Right cardiac atrium (tissue), 5 donors: Measurements from ENCODE around the gene KLK12. TPM values are rescaled to one million over a fixed set of nuclear protein-coding genes. Genes with fewer than 3 reads are reported as not detected.

Experiments used
- ATAC-seq, 2 donors: fragments of 200-7000 bp; cut with Tn5 transposase; one replicate each; pipeline versions ENCODE4 v1.8.0 to v1.9.1; 2020; ENCODE audit warnings: moderate library complexity in 2 of 2, mild to moderate bottlenecking in 1 of 2
- DNase-seq, 3 donors: peaks; one replicate each; pipeline ENCODE4 v3.0.0-alpha.2; 2020
- H3K27ac ChIP-seq: one replicate; pipeline ENCODE4 v1.5.1; 2013; ENCODE audit warnings: mild to moderate bottlenecking, low read length, control low read depth, moderate library complexity
- H3K27me3 ChIP-seq: one replicate; pipeline ENCODE4 v1.6.1; 2013; ENCODE audit not compliant: control insufficient read depth, insufficient read depth
- H3K4me1 ChIP-seq: one replicate; pipeline ENCODE4 v1.6.1; 2013; ENCODE audit warnings: low read length; ENCODE audit not compliant: control insufficient read depth, insufficient read depth
- H3K4me3 ChIP-seq: one replicate; pipeline ENCODE4 v1.5.1; 2013; ENCODE audit warnings: low read length, control low read depth
- H3K9me3 ChIP-seq: one replicate; pipeline ENCODE4 v1.6.1; 2013; ENCODE audit warnings: low read length; ENCODE audit not compliant: control insufficient read depth
- WGBS: extraction: QIAGEN DNeasy Blood & Tissue Kit; methylation state at CpG from one replicate; pipeline ENCODE4 v1.1.7; 2013; 5-methylcytosine and 5-hydroxymethylcytosine counted together
- intact Hi-C, 4 donors: fragments of 100-400 bp; cut with DNase I; formaldehyde crosslinking; loops; one replicate each; pipeline versions ENCODE4 v1.11.0 to v1.14.0; 2022 to 2023
- polyA plus RNA-seq: library from polyadenylated mRNA; stranded (reverse); fragments of 200-250 nt; gene quantifications from one replicate; pipeline ENCODE4 v1.2.3, GENCODE V29; 2013
- total RNA-seq, 4 donors: library from RNA; stranded (reverse); fragmentation: NEBNext Ultra II Directional; extraction: Animal tissue kit (Norgen Biotek cat#: 25700); gene quantifications; one replicate each; pipeline ENCODE4 v1.2.1, GENCODE V29; 2021
- donor health status: healthy with polysubstance abuse.
- donor health status: DM: no; HTN: yes; CAD: no.
- donor health status: DM: no; HTN: no; CAD: no.
- donor health status: DM: no; HTN: yes; CAD: no; lungs with severe emphysema.
- donor health status: DM: yes; HTN: yes; CAD: no.

Gene KLK12
- total and polyA plus RNA-seq, 5 donors = not detected

DNA sequence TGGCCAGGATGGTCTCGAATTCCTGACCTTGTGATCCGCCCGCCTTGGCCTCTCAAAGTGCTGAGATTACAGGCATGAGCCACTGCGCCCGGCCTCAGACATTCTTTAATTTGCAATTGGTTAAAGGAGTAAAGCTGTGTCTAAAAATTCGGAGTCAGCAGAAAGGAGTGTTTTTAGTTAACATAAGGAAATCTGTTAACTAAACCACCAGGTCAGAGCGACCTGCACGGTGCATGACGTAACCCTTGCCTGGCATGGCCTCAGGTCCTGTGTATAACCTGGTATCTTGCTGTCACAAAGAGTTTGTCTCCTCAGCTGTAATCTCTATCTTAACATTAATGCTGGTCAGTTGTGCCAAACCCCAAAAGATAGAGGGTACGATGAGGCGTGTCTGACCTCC lies 9.5 kb upstream of the KLK12 start:
- Histone ChIP-seq H3K4me1 (no peaks in the 10 kb centered on the region), H3K27ac (no peak overlapping the region), H3K9me3 (no peaks in the 10 kb centered on the region), H3K4me3 (no peak overlapping the region), H3K27me3 (no peaks in the 10 kb centered on the region)
- ATAC-seq (no peak), DNase-seq (no peak)
- WGBS = 82% methylated on average over 11 of the region's 11 CpGs
- intact Hi-C loops = no loop called here

DNA sequence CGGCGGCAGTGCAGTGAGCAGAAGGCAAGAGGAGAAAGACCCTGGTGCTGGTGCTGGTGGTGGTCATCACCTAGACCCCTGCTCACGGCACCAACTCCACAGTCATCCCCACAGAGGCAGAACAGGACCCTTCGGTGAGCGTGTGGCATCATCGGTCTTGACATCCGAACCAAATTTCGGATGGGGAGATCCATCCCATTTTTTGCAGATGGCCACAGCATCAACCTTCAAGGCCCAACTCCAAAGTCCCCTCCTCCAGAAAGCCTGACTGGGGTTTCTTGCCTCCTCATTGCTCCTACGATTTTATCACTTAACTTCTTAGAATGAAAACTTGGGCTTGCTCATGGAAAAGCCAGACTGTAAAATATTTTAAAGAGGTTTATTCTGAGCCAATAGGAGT lies 8.7 kb upstream of the KLK12 start:
- 83% methylated on average over 9 of the region's 9 CpGs for WGBS
- H3K4me1 ChIP-seq = no peaks in the 10 kb centered on the region
- DNase-seq (no peak), ATAC-seq (no peak)
- H3K4me3 ChIP-seq = no peak overlapping the region
- H3K27me3 ChIP-seq = no peaks in the 10 kb centered on the region
- H3K9me3 ChIP-seq = no peaks in the 10 kb centered on the region
- no peak overlapping the region for H3K27ac ChIP-seq
- intact Hi-C loops = no loop called here

DNA sequence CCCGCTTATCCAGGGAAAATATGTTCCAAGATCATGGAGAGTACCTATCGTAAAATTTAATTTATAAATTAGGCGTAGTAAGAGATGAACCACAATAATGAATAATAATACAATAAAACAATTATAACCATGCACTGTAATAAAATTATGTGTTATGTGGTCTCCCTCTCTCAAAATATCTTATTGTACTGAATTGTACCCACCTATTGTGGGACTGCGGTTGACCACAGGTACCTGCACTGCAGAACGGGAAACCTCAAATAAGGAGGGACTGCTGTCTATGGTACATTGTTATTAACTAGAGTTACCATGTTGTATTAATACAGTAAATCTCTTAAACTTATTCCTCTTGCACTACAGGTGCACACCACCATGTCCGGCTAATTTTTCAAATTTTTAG lies 5.3 kb upstream of the KLK12 start:
- 91% methylated on average over 6 of the region's 6 CpGs for WGBS
- ATAC-seq (no peak), DNase-seq (no peak)
- H3K27me3 ChIP-seq = no peaks in the 10 kb centered on the region
- H3K27ac ChIP-seq = no peak overlapping the region
- intact Hi-C loops = no loop called here
- no peaks in the 10 kb centered on the region for H3K9me3 ChIP-seq
- no peaks in the 10 kb centered on the region for H3K4me1 ChIP-seq
- H3K4me3 ChIP-seq = no peak overlapping the region

DNA sequence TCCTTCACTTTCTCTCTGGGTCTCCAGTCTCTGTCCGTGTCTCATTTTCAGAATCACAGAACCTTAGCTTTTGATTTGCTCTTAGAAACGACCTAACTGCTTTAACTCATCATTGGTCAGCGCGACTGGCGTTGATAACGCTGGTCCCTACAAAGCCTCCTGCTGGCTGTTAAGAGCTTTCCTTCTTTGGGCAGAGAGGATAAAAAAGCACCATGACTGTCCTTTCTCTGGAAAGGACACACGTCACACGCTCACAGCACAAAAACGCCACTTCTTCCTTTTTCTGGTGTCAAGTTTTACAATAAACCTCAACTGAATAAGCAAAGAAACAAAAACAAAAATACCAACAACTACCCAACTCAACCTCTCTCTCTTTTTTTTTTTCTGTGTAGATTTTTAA lies 1.7 kb upstream of the KLK12 start:
- DNase-seq (no peak), ATAC-seq (no peak)
- H3K27me3 ChIP-seq = no peaks in the 10 kb centered on the region
- WGBS = 29% methylated on average over 9 of the region's 9 CpGs
- no peaks in the 10 kb centered on the region for H3K4me1 ChIP-seq
- intact Hi-C loops = no loop called here
- no peaks in the 10 kb centered on the region for H3K9me3 ChIP-seq
- no peak overlapping the region for H3K27ac ChIP-seq
- no peak overlapping the region for H3K4me3 ChIP-seq

DNA sequence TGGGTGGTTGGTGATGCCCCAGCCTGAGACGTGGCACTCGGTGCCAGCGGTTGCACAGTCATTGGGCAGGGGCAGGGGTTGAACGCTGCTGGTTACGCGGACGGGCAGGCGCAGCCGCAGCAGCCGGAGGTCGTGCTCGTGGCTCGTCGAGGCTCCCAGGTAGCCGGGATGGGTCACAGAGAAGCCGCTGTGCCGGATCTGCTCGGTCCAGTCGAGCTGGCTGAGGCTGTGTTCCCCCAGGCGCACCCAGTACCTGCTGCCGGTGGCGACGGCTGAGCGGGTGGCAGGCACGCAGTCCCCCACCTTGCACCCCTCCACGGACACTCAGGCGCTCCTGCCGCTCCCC lies 2.9 kb downstream of the KLK12 start:
- Histone ChIP-seq H3K4me3 (no peak overlapping the region), H3K27me3 (no peaks in the 10 kb centered on the region), H3K27ac (no peak overlapping the region), H3K9me3 (no peaks in the 10 kb centered on the region), H3K4me1 (no peaks in the 10 kb centered on the region)
- no peak for DNase-seq
- 90% methylated on average over 28 of the region's 28 CpGs for WGBS
- intact Hi-C loops = no loop called here
- ATAC-seq = no peak

DNA sequence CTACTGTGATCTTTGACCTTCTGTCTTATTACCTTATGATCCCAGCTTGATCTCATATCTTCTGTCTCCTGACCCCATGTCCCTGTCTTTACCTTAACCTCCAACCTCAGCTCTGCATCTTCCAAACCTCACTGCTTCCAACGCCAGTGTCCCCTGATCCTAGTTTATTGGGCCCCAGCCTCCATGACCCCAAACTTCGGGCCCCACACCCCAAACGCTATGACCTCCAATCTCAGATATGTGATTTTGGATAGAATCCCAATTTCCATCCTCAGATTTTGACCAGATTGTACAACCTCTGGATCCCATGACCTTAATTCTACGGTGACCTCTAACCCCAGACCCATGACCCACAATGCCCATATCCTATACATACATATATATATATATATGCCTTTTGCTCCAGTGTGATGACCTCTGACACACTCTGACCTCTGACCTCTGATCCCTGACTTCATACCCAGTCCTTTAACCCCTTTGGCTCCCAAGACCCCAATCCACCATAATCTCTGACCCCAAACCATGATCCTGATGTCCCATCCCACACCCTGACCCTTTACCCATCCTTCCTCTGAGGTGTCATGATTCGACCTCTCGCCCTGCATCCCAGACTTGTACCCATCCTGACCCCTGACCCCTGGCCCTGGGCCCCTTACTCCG lies 3.5 kb downstream of the KLK12 start:
- intact Hi-C loops = no loop called here
- H3K27me3 ChIP-seq = no peaks in the 10 kb centered on the region
- H3K27ac ChIP-seq = no peak overlapping the region
- 85% methylated on average over 7 of the region's 7 CpGs for WGBS
- H3K4me1 ChIP-seq = no peaks in the 10 kb centered on the region
- no peaks in the 10 kb centered on the region for H3K9me3 ChIP-seq
- no peak for DNase-seq
- H3K4me3 ChIP-seq = no peak overlapping the region
- ATAC-seq = no peak

DNA sequence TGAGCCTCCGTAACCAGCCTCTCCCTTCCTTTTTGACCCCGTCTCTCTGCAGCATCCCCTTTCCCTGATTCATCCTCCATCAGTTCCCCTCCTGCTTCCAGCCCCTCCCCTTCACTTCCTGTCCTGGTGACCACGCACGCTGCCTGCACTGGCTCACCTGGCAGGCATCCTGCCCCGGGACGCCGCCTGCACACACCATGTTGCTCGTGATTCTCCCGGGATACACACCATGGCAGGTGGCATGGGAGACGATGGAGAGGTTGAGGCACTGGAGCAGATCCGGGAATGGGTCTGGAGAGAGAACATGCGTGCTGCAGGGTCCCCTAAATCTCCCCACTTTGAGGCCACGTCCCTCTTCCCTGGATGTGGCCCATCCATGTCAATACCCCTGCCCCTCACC lies 4.2 kb downstream of the KLK12 start:
- intact Hi-C loops = no loop called here
- H3K4me1 ChIP-seq = no peaks in the 10 kb centered on the region
- H3K9me3 ChIP-seq = no peaks in the 10 kb centered on the region
- no peak overlapping the region for H3K4me3 ChIP-seq
- no peak overlapping the region for H3K27ac ChIP-seq
- no peaks in the 10 kb centered on the region for H3K27me3 ChIP-seq
- DNase-seq = no peak
- ATAC-seq = no peak
- 77% methylated on average over 13 of the region's 13 CpGs for WGBS

DNA sequence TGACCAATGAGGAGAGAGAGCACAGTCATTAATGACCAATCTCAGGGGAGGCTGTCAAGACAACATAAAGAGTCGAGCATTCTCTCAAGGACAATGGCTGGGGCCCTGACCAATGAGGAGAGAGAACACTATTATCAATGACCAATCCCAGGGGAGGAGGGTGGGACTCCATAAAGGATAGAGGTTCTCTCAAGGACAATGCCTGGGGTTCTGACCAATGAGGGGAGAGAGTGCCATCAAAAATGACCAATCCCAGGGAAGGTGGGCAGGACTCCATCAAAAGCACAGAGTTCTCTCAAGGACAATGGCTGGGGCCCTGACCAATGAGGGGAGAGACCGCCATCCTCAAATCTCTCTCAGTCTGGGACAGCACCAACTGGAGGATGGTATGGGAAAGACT lies 5.1 kb downstream of the KLK12 start:
- H3K4me3 ChIP-seq = no peak overlapping the region
- no peaks in the 10 kb centered on the region for H3K9me3 ChIP-seq
- intact Hi-C loops = loop anchor here in 1 of 4 donors (5.0 to 10.0 kb wide), 2 partner anchors 63 to 135 kb away; no protein-coding TSS in a partner anchor
- no peak for DNase-seq
- H3K27ac ChIP-seq = no peak overlapping the region
- H3K4me1 ChIP-seq = no peaks in the 10 kb centered on the region
- no peak for ATAC-seq
- no peaks in the 10 kb centered on the region for H3K27me3 ChIP-seq
- WGBS = 79% methylated on average over 2 of the region's 2 CpGs

DNA sequence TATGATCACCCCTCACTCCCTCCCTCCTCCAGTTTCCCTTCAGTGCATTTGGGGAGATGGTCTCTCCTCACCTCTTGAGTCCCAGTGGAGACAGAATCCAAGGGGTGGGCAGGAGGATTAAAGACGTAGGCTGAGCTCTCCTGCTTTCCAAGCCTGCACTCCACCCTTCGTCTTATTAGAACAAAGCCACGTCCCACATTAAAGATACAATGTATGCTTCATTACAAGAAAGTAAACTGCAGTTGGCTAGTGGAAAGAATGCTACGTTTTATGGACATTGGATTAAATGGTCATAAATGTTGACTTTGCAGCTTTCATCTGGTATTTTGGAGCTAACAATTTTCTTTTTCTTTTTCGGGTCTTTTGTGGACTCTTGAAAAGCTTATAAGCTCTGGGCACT lies 6.9 kb downstream of the KLK12 start:
- ATAC-seq (no peak), DNase-seq (no peak)
- Histone ChIP-seq H3K4me1 (no peaks in the 10 kb centered on the region), H3K27ac (no peak overlapping the region), H3K9me3 (no peaks in the 10 kb centered on the region), H3K4me3 (no peak overlapping the region), H3K27me3 (no peaks in the 10 kb centered on the region)
- WGBS = 67% methylated on average over 5 of the region's 5 CpGs
- intact Hi-C loops = loop anchor here in 1 of 4 donors (5.0 to 10.0 kb wide), 2 partner anchors 64 to 137 kb away; no protein-coding TSS in a partner anchor

DNA sequence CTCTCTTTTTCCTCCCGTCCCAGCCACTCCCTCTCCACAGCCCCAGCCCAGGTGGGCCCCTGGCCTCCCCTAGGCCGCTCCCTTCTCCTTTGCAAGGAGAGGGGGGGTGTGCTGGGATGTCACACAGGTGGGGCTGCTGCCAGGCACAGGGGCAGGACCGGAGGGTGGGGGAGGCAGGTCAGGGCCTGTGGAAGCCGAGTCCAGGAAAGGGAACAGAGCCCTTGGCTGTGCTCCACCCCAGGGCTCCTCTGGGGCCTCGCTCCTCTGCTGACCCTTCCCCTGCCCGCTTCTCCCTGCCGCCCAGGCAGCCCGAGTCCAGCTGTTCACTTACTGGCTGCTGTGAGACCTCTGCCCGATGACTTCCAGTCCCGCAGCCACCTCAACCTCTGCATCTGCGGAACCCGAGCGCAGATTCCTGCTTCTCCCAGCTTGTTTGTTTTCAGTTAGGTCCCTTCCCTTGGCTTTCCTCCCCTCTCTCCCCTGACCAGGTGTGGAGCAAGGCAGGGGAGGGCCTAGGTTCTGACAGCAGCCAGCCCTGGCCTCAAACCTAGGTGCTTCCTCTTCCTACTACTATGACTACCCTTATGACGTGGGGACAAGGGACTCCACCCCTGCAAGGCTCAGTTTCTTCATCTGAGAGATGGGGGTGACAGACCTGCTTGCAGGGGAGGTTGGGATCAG lies 7.5 kb downstream of the KLK12 start:
- no peaks in the 10 kb centered on the region for H3K27me3 ChIP-seq

DNA sequence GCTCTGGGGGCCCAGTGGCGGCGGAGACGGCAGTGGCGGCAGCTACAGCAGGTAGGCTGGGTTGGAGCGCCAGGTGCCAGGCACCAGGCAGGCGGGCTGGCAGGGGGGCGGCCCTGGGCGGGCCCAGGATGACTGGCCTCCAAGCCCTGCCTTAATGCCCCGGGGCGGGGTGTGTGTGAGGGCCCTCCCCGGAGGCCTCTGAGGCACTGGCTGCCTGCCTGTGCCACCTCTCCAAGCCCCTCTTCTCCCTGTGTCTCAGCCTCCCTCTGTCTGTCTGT lies 8.3 kb downstream of the KLK12 start, which contains the start of gene KLK11:
TSS of gene KLK11 (minus strand) at position 63 of the 278 bp plus-strand sequence. CDS start 985 bp downstream, outside the sequence.
- H3K27ac ChIP-seq = no peak within 1 kb of the TSS
- H3K4me3 ChIP-seq = no peak within 1 kb of the TSS
- no peaks in the 10 kb centered on the region for H3K27me3 ChIP-seq
- no peak for DNase-seq
- no peaks in the 10 kb centered on the region for H3K4me1 ChIP-seq
- no peaks in the 10 kb centered on the region for H3K9me3 ChIP-seq
- peak; percentile 35 to 53 for ATAC-seq
- intact Hi-C loops = loop anchor here in 1 of 4 donors (5.0 to 10.0 kb wide), 2 partner anchors 66 to 138 kb away; no protein-coding TSS in a partner anchor
- WGBS = 77% methylated on average over 11 of the region's 11 CpGs

More for the DNA sequence above, 7.5 kb downstream of the KLK12 start:
- ATAC-seq (no peak), DNase-seq (no peak)
- Histone ChIP-seq H3K4me3 (no peak overlapping the region), H3K4me1 (no peaks in the 10 kb centered on the region), H3K9me3 (no peaks in the 10 kb centered on the region), H3K27ac (no peak overlapping the region)
- WGBS = 46% methylated on average over 14 of the region's 14 CpGs
- intact Hi-C loops = loop anchor here in 1 of 4 donors (5.0 to 10.0 kb wide), 2 partner anchors 65 to 138 kb away; no protein-coding TSS in a partner anchor
